NOMO-1 (cell line): ENCODE data around the gene PC.

Experiments used
- DNase-seq, 2 experiments: peaks; one replicate each; lab custom pipeline; 2025; ENCODE audit not compliant: unreplicated experiment in 2 of 2; lab: John Stamatoyannopoulos, UW

Gene PC

DNA sequence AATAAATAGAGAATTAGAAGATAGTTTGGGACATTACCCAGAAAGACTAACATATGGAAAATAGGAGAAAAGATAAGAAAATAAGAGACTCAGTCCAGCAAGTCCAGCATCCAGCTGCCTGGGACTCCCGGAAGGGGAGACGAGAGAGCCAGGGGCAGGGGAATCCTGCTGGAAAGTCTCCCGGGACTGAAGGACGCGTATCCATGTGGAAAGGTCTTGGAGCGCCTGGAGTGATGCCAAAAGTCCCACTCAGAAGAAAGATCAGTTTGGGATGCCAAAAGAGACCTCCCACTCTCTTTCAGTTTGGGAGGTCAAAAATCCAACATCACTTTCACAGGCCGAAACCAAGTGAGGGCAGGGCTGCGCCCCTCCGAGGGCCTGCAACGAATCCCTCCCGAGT lies 70.7 kb downstream of the PC start:
- no peak for DNase-seq

DNA sequence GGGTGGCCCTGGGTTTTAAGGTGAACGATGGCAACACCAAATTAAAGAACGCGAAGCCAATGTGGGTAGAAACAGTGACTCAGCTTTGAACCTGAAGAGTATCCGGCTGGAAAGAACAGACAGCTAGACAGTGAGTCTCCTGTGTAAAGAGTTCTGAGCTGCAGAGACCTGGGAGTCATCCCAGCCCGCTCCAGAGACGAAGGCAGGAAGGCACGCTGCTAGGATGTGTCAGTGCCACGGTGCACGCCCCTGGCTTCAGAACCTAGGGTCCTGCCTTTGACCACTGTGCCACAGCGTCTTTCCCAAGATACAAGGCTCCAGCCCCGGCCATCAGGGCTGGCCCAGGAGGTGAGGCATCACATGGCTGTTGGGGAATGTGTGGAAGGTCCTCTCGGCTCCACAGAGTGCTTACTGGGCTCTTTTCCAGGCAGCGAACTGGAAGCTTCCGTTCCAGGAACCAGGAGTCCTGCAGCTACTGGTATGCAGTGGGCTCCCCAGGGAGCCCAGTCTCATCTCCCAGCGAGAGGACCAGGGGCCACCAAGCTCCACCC lies 71.4 kb downstream of the PC start:
- no peak for DNase-seq

DNA sequence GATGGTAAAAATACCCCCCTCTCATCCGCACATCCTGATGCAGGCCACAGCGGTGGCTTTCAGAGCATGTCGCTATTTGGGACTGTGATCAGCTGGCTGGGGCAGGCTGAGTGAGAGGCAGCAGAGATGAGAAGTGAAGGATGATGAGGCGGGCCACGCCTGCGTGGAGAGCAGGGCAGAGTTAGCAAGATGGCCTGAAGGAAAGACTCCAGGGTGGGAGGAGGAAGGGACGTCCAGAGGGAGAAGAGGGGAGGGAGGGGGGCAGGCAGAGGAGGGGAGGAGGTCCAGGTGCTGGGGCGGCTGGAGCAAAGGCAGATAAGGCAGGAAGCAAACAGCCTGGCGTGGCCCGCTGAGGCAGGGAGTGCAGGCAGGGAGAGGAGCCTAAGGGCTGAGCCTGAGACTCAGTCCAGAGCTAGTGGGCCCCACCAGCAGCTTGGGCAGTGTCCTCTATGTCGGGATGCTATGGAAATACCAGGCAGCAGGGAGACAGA lies 72.2 kb downstream of the PC start:
- no peak for DNase-seq

DNA sequence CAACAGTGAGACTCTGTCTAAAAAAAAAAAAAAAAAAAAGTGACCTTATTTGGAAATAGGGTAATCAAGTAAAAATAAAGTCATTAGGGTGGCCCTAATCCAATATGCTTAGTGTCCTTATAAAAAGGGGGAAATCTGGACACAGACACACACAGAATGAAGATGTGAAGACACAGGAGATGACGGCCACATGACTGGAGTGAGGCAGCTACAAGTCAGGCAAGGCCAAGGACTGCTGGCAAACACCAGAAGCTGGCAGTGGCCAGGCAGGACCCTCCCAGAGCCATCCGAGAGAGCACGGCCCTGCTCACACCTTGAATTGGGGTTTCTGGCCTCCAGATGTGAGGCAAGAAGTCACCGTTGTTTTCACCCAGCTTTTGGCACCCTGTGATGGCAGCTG lies 72.7 kb downstream of the PC start:
- no peak for DNase-seq

DNA sequence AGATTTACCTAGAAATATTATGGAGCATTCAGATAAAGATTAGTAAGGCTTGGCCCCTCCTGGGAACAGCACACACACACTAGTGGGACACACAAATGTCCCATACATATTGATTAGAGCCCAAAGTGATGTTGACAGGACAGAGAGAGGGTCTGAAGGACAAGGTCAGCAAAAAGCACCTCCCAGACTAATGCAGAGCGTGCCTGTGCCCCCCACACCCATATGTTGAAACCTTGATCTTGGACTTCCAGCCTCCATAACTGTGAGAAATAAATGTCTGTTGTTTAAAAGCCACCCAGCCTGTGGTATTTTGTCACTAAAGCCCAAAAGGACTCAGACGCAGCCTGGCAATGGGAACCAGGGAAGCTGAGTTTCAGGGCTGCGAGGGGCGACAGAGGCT lies 73.7 kb downstream of the PC start:
- no peak for DNase-seq

DNA sequence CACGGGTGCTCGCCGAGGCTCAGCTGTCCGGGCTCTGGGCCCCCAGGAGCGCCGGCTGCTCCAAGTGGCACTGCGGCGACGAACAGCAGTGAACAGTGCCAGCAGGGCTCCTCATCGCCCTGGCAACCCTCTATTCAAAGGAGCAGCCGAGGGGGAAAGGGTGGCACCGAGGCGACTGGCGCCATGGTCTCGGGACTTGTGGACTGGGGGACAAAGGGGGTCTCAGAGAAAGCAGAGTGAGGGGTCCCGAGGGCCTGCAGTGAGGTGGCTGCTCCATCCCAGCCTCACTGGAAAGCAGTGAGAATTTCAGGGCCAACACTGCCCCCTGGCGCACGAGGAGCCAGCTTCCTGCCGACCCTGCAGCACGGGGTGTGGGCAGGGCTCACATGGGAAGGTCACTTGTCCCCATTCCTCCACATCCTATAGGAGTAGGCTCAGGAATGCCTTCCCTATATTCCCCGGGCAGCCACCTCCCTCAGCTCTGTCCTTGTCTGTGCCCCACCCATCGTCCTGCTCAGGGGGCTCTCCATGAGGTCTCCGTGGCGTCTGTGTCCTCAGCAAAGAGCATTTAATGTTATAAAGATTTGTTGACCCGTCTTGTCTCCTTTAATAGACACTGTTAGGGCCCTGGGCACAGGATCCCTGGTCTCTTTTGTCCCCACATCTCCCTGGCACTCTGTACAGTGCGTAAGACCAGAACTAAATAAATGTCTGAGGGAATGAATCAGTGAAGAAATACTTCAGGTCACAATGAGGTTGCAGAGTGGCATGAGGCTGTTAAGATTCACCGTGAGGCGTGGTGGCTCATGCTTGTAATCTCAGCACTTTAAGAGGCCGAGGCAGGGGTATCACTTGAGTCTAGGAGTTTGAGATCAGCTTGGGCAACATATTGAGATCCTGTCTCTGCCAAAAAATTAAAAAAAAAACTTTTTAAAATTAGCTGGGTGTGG lies 74.9 kb downstream of the PC start:
- DNase-seq: peak in 1 of 2 experiments; percentile 24

DNA sequence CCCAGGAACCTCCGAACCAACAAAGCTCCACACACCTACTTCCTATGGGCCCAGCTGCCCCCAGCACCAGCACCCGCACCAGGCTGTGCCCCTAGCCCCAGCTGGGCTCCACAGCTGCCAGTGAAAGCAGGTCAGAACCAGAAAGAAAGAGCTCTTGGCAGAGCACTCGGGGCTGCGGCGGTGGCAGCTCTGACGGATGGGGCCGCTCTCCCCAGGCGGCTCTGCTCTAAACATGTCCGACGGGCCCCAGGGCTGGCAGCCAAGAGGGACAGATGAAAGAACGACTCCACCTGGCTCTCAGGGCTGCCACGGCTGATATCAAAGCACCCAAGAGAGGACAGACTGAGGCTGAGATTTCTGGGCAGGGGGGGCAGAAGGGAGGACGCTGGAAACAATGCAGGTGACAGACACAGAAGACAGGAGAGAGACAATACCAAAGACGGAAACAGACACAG lies 75.6 kb downstream of the PC start:
- DNase-seq: no peak

DNA sequence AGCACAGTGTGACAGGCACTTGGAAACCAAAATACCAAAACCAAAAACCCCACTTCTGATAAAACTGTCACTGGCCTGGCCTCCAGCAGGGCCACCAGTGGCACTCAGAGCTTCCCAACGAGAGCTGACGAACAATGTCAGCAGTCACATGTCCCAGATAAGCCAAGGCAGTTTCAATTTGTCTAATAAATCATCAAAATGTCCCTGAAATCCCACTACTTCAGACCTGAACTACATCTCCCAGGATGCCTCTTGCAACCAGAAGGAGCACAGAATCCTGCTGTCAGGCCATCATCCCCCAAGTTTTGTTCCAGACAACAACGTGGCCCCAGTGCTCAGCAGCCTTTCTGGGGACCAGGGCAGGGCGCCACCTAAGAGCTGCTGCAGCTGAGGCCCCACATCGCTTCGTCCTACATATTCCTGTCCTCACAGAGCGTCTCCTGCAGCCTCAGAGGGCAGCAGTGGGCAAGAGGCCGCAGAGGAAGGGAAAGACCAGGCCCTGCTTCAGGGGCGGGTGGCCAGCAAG lies 76.2 kb downstream of the PC start:
- no peak for DNase-seq

DNA sequence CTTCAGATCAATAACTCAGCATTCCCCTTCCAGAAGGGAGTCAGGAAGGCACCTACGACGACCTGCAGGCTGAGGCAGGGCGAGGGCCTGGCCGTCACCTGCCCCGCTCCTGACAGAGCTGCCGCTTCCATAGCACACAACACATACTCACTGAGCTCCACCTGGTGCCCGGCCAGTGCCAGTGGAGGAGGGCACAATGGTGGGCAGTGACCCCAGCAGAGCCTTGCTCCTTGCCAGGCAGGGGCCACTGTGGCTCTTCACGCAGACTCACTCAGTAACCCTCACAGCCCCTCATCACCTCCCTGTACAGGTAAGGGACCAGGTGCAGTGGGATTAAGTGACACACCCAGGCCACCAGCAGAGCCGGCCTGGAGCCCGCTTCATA lies 76.7 kb downstream of the PC start:
- DNase-seq: no peak

DNA sequence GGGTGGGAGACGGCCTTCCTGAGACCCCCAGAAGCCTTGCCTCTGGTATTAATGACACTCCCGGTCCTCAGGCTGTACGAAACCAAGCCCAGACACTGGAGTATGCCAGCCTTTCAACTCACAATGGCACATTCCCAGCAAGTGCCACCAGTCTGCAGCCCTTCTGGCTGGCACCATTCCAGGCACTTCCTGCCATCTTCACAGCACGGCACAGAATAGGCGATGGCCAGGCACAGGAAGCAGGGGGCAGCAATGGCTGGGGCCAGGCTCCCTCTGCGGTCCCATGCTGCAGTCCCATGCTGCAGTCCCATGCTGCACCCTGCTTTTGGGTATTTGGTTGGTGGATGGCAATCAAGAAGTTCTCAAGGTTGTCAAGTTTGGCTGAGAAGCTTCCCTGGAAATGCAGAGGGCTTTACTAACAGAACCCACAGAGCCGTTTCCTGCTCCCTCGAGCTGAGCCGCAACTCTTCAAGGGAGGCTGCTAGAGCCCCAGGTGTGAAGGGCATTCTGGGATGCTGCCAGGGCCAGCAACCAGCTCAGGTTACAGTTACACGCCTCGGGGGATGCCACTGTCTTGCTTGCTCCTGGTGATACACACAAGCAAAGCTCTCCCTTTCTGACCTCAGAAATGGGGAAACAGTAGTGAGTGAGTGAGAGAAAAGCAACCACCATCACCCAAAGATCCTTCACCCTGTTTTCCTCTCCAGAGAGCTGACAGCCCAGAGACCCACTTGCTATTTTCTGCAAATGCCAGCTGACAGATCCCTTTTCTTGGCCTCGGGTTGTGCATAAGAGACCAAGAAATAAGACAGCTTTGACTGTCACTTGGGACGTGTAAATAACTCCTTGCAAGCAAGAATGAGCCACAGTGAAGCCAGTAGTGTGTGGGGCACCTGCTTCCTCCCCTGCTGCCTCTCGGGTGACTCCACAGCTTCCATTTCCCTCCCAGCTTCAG lies 77.4 kb downstream of the PC start:
- no peak for DNase-seq

DNA sequence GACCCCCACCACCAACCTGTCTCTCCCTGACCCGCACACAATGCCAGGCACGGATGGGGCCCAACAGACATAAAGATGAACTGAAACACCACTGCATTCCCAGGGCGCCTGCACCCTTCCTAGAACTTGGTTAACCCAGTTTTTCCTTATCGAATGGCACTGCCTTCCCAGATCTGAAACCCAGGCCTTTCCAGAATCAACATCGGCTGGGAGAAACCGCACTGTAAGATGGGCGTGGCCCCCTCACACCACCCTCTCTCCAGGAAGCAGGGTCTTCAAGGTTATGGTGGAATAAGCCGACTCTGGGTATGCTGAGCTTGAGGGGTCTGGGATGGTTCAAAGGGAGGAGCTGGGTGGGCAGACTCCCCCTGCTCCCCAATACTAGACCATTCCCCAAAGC lies 78.2 kb downstream of the PC start:
- DNase-seq: no peak

DNA sequence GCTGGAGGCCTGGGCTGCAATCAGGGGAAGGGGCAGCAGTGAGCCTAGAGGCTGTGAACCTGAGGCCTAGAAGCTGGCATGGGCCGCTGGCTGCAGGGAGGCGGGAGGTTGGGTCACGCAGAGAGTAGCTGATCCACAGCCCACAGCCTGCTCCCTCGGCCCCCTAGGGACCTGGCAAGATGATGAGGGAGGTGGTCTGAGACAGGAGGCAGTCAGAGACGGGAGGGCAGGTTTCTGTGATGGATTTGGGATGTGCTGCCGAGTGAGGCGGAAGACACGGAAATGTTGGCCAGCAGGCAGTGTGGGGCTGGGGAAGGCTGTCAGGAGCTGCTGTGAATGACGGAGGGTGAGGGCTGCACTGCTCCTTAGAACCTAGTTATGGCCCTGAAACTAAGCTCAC lies 78.6 kb downstream of the PC start:
- no peak for DNase-seq

DNA sequence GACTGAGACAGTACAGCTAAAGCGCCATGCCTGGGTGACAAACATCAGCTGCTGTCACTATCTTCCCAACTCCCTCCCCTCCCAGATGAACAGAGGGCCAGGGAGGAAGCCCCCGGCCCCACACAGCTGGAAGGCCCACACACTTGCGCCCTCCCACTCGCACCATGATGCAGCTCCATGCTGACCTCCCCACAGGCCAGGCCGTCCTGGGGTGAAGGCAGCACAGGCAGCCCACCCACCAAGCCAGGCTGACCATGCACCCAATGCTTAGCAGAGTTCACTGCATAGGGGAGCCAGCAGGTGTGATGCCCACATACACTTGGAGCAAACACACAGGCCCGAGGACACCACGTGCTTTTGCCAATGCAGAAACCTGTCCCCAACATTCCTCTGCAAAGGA lies 79.2 kb downstream of the PC start:
- no peak for DNase-seq

DNA sequence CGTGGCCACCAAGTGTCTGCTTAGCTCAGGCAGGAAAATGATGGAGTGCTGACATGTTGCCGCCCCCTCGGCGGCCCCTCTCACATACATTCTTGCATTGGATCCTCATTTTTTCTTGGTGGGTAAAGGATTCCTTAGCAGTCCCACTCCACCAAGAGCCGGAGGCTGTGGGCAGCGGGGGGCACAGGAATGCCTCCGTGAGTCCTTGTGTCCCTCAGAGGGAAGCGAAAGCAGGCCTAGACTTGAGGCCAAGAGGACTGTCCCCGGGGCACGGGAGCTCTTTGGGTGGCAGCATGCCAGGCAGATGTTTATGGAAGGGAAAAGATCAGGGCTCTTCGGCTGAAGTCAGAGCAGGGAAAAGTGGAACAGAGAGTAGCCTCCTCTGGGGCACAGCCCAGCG lies 79.7 kb downstream of the PC start:
- DNase-seq: no peak

DNA sequence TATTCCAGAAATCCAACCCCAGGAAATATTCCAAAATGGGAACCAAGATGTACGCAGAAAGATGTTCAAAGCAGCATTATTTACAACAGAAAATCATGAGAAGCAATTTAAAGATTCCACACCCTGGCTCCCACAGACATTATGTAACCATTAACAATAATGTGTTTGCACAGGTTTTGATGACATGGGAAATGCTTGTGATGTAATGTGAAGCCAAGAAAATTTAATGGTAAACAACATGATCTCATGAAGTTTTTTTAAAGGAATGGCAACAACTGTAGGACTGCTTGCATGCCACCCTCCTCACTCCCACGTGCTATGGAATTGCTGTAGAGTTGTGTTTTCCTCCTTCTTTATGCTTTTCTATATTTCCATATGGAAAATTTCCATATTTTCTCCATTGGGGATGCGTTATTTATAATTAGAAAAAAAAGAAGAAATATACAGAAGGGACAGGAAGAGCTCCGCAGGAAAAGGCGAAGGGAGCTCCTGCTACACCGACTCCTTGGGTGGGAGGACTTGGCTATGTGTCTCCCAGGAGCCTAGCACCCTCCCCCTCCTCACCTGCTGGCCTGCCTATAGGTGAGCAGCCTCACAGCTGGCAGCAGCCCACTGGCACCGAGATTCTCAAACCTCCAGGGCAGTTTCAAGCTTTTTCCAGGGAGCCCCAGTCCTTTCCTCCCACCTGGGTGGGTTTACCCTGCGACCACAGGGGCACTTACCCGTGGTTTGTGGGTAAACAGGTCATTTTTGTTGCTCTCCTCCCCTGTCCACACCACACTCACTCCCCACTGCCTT lies 80.4 kb downstream of the PC start:
- DNase-seq: no peak

DNA sequence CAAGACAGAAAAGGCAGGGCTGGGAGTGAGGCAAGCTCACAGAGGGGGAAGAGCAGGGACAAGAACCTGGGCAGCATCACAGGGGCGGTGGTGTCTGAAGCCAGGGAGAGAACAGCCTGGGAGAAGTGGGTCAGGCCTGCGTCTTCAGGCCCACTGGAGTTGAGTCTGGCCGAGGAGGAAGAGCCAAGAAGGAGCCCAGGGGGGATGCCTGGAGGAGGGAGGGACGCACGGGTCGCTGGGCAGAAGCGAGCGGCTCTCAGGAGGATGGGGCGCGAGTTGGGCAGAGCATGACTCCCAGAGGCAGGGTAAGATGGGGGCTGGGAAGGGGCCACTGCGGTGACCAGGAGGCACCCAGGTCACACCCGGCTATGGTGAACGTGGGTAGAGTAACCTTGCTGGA lies 82.8 kb downstream of the PC start:
- DNase-seq: no peak

DNA sequence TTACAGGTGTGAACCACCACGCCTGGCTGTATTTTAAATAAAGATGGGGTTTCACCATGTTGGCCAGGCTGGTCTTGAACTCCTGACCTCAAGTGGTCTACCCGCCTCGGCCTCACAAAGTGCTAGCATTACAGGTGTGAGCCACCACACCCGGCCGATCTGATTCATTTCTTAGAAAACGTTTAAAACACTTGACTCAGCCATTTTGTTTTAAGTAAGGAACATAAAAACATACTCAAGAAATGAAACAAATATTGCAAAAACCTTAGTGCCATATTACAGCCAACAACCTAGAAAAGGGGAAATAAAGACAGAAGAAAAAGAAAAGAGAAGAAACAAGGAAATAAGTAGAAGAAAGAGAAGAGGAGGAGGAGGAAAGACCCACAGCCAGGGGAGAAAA lies 84.0 kb downstream of the PC start:
- peak in 1 of 2 experiments; percentile 30 for DNase-seq

DNA sequence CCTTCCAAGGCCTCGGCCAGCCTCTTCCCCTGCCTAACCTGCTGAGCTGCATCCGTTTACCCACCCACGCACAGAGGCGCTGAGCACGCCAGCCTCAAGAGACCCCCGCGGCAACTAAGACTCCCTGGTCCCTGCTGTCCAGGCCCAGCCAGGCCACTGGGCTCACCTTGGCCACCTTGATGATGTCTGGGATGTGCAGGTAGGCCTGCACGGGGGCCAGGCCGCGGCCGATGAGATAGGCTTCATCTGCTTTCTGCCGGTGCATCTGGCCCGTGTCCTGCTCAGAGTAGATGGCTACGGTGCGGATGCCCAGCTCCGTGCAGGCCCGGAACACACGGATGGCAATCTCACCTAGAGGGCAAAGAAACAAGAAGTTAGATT lies 86.7 kb downstream of the PC start:
- no peak for DNase-seq

DNA sequence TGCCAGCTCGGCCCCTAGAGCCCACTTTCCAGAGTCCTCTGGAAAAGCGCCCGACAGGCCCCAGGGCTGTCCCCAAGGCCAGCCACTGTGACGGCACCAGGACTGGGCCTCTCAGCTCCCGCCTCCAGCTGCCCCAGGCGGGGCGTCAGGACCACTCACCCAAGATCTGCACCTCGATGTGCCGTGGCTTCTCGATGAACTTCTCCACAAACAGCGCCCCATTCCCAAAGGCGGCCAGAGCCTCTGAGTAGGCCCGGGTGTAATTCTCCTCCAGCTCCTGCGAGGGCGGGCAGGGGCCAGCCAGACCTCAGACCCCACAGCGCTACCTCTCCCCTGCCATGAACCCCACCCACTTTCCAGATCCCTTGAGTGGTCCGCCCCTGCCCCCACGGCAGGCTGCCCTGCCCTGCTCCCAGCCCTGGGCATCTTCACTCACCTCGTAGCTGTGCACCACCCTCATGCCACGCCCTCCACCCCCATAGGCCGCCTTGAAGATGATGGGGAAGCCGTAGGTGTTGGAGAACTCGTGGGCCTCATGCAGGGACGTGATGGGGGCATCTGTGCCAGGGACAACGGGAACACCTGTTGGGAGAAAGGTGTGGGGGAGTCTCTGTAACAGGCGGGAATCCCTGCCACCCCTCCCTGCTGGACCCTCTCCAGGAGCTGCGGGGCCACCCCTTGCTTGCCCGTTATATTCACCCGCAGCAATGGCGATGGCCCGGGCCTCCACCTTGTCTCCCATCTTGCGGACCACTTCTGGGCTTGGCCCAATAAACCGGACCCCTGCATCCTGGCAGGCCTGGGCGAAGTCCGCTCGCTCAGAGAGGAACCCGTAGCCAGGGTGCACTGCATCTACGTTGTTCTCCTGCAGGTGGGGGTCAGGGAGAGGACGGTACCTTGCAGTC lies 87.3 kb downstream of the PC start:
- no peak for DNase-seq
